ENCODE measurements around the gene GLT1D1.

GLT1D1 gene

GRCh38 chr12:128992550-128992949, 139.3 kb downstream of the GLT1D1 start:
- H3K27ac ChIP-seq: no peak overlapping the region
- TF ChIP-seq ZFX (IDR thresholded peaks at IDR 0.05; ENCODE audit: borderline replicate concordance): no peak
- TF ChIP-seq, protein P1, sequence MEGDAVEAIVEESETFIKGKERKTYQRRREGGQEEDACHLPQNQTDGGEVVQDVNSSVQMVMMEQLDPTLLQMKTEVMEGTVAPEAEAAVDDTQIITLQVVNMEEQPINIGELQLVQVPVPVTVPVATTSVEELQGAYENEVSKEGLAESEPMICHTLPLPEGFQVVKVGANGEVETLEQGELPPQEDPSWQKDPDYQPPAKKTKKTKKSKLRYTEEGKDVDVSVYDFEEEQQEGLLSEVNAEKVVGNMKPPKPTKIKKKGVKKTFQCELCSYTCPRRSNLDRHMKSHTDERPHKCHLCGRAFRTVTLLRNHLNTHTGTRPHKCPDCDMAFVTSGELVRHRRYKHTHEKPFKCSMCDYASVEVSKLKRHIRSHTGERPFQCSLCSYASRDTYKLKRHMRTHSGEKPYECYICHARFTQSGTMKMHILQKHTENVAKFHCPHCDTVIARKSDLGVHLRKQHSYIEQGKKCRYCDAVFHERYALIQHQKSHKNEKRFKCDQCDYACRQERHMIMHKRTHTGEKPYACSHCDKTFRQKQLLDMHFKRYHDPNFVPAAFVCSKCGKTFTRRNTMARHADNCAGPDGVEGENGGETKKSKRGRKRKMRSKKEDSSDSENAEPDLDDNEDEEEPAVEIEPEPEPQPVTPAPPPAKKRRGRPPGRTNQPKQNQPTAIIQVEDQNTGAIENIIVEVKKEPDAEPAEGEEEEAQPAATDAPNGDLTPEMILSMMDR (IDR thresholded peaks at IDR 0.05): no peak

- H3K27ac ChIP-seq: no peak overlapping the region
- TF ChIP-seq, protein P1 (IDR thresholded peaks at IDR 0.05): no peak
- TF ChIP-seq ZFX (IDR thresholded peaks at IDR 0.05; ENCODE audit: borderline replicate concordance): no peak
Measured at GRCh38 chr12:128994856-128995255, 141.6 kb downstream of the GLT1D1 start.

DNA sequence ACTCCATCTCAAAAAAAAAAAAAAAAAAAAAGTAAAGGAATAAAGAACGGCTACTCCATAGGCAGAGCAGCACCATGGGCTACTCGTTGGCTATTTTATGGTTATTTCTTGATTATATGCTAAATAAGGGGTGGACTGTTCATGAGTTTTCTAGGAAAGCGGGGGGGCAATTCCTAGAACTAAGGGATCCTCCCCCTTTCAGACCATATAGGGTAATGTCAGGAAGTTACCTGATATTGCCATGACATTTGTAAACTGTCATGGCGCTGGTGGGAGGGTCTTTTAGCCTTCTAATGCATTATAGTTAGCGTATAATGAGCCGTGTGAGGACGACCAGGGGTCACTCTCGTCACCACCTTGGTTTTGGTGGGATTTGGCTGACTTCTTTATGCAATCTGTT, 142.3 kb downstream of the GLT1D1 start:
- H3K27ac ChIP-seq: no peak overlapping the region

GRCh38 chr12:129001826-129002225, 148.5 kb downstream of the GLT1D1 start:
- no peak overlapping the region for H3K27ac ChIP-seq
- TF ChIP-seq ZFX (IDR thresholded peaks at IDR 0.05; ENCODE audit: borderline replicate concordance): no peak
- TF ChIP-seq, protein P1 (IDR thresholded peaks at IDR 0.05): no peak

More for the DNA sequence above, 142.3 kb downstream of the GLT1D1 start:
- TF ChIP-seq ZFX (IDR thresholded peaks at IDR 0.05; ENCODE audit: borderline replicate concordance): no peak
- TF ChIP-seq, protein P1 (IDR thresholded peaks at IDR 0.05): no peak

DNA sequence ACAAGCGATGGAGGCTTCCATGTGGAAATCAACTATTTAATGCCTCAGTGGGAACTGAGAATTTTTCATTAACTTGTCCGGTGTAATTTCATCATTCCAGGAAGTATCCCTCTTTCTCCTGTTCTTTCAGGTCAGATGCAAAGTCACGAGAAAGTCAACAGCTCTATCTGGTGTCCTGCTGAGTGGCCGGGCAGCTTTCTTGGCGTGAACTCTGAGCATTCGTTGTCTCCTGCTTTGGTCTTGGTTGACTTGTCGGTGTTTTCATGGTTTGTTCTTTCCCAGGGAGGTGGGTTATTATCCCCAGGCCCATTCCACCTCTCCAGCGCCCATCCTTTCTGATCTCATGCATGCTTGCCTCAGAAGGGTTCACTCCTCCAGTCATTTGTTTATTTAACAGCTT, 149.1 kb downstream of the GLT1D1 start:
- TF ChIP-seq, protein P1 (IDR thresholded peaks at IDR 0.05): no peak
- TF ChIP-seq ZFX (IDR thresholded peaks at IDR 0.05; ENCODE audit: borderline replicate concordance): no peak
- no peak overlapping the region for H3K27ac ChIP-seq

GRCh38 chr12:129005416-129005815, 152.1 kb downstream of the GLT1D1 start:
- TF ChIP-seq, protein P1 (IDR thresholded peaks at IDR 0.05): no peak
- TF ChIP-seq ZFX (IDR thresholded peaks at IDR 0.05; ENCODE audit: borderline replicate concordance): no peak

GRCh38 chr12:129005829-129006228, 152.6 kb downstream of the GLT1D1 start:
- TF ChIP-seq ZFX (IDR thresholded peaks at IDR 0.05; ENCODE audit: borderline replicate concordance): no peak
- TF ChIP-seq, protein P1 (IDR thresholded peaks at IDR 0.05): no peak
- H3K27ac ChIP-seq: no peak overlapping the region

More at GRCh38 chr12:129005416-129005815, 152.1 kb downstream of the GLT1D1 start:
- H3K27ac ChIP-seq: no peak overlapping the region
